Glutamatergic neuron (in vitro differentiated cells): ENCODE data around the gene TGFA. TPM values are rescaled to one million over a fixed set of nuclear protein-coding genes. Genes with fewer than 3 reads are reported as not detected.

Experiments used
- DNase-seq: peaks from one replicate; pipeline ENCODE4 v3.0.0; 2022
- H3K27ac Mint-ChIP-seq: one replicate; pipeline ENCODE4 v1.8.0; 2020; ENCODE audit warnings: mild to moderate bottlenecking, mixed read lengths, inconsistent platforms; ENCODE audit not compliant: unreplicated experiment
- H3K27me3 Mint-ChIP-seq: one replicate; pipeline ENCODE4 v1.8.0; 2020; ENCODE audit warnings: mild to moderate bottlenecking, moderate library complexity, mixed read lengths, inconsistent platforms; ENCODE audit not compliant: unreplicated experiment
- H3K36me3 Mint-ChIP-seq: one replicate; pipeline ENCODE4 v1.8.0; 2020; ENCODE audit warnings: mild to moderate bottlenecking, mixed read lengths, inconsistent platforms; ENCODE audit not compliant: unreplicated experiment
- H3K4me1 Mint-ChIP-seq: one replicate; pipeline ENCODE4 v1.8.0; 2020; ENCODE audit warnings: mild to moderate bottlenecking, low read depth, mixed read lengths, inconsistent platforms; ENCODE audit not compliant: unreplicated experiment
- H3K4me3 Mint-ChIP-seq: one replicate; pipeline ENCODE4 v1.8.0; 2020; ENCODE audit warnings: mild to moderate bottlenecking, mixed read lengths, inconsistent platforms; ENCODE audit not compliant: unreplicated experiment
- H3K9me3 Mint-ChIP-seq: one replicate; pipeline ENCODE4 v1.8.0; 2020; ENCODE audit warnings: mild to moderate bottlenecking, moderate library complexity, mixed read lengths, inconsistent platforms; ENCODE audit not compliant: unreplicated experiment
- CTCF ChIP-seq: fragments of 200-600 bp; sonication (generic); IDR thresholded peaks from one replicate; pipeline ENCODE4 v1.5.0; 2021; ENCODE audit not compliant: partially characterized antibody, unreplicated experiment
- total RNA-seq: library from RNA; stranded (reverse); fragmentation: NEBNext Ultra II Directional; extraction: Animal tissue kit (Norgen Biotek cat#: 25700); gene quantifications from one replicate; pipeline ENCODE4 v1.2.1, GENCODE V29; 2021; ENCODE audit not compliant: unreplicated experiment

TGFA gene
- total RNA-seq, 1 donor from 2014 or later, result 4.7 TPM

- no peak overlapping the region for H3K27ac Mint-ChIP-seq
- H3K4me1 Mint-ChIP-seq, result peaks cover 2% of the 10 kb centered on the region
- no peak for TF ChIP-seq CTCF
- H3K27me3 Mint-ChIP-seq, result no peaks in the 10 kb centered on the region
- H3K9me3 Mint-ChIP-seq, result no peaks in the 10 kb centered on the region
- no peak overlapping the region for H3K4me3 Mint-ChIP-seq
- H3K36me3 Mint-ChIP-seq, result no peaks in the 10 kb centered on the region
- no peak for DNase-seq
Observed at GRCh38 chr2:70501728-70502127, 51.9 kb downstream of the TGFA start.

- no peaks in the 10 kb centered on the region for H3K36me3 Mint-ChIP-seq
- no peaks in the 10 kb centered on the region for H3K27me3 Mint-ChIP-seq
- no peak overlapping the region for H3K27ac Mint-ChIP-seq
- no peaks in the 10 kb centered on the region for H3K9me3 Mint-ChIP-seq
- no peak overlapping the region for H3K4me3 Mint-ChIP-seq
- no peak for TF ChIP-seq CTCF
- peaks cover 2% of the 10 kb centered on the region for H3K4me1 Mint-ChIP-seq
- no peak for DNase-seq
Observed at GRCh38 chr2:70501215-70501614, 52.4 kb downstream of the TGFA start.

GRCh38 chr2:70499253-70499652 is 54.4 kb downstream of the TGFA start:
- Mint-ChIP-seq H3K27me3 (no peaks in the 10 kb centered on the region), H3K9me3 (no peaks in the 10 kb centered on the region), H3K4me3 (no peak overlapping the region), H3K4me1 (peaks cover 2% of the 10 kb centered on the region), H3K27ac (no peak overlapping the region), H3K36me3 (no peaks in the 10 kb centered on the region)
- no peak for TF ChIP-seq CTCF
- no peak for DNase-seq

GRCh38 chr2:70498528-70498927 is 55.1 kb downstream of the TGFA start:
- Mint-ChIP-seq H3K27me3 (no peaks in the 10 kb centered on the region), H3K4me1 (peaks cover 2% of the 10 kb centered on the region), H3K9me3 (no peaks in the 10 kb centered on the region), H3K27ac (no peak overlapping the region), H3K36me3 (no peaks in the 10 kb centered on the region), H3K4me3 (no peak overlapping the region)
- no peak for TF ChIP-seq CTCF
- DNase-seq, result no peak

- H3K27me3 Mint-ChIP-seq, result no peaks in the 10 kb centered on the region
- no peaks in the 10 kb centered on the region for H3K9me3 Mint-ChIP-seq
- H3K4me3 Mint-ChIP-seq, result no peak overlapping the region
Observed at GRCh38 chr2:70498054-70498453, 55.6 kb downstream of the TGFA start.

More at GRCh38 chr2:70498054-70498453, 55.6 kb downstream of the TGFA start:
- H3K4me1 Mint-ChIP-seq, result peaks cover 2% of the 10 kb centered on the region
- no peak for DNase-seq
- peak; percentile 55 for TF ChIP-seq CTCF
- H3K36me3 Mint-ChIP-seq, result no peaks in the 10 kb centered on the region
- no peak overlapping the region for H3K27ac Mint-ChIP-seq
